D341Med (cell line): ENCODE data around the gene F8A3.
"Not testable (repeated sequence)": the region's sequence is repeated elsewhere in the genome, so short reads cannot be mapped to it uniquely, and the experiment has no call there.

Source experiments
- DNase-seq: peaks from one replicate; pipeline ENCODE4 v3.0.0; 2012; ENCODE audit warnings: low spot score

The F8A3 gene

GRCh38 chrX:155458471-155458870, at the start of gene F8A3:
TSS of gene F8A3 (minus strand) at chrX:155458620. CDS start at chrX:155458600, 20 bp downstream.
- DNase-seq, result not testable (repeated sequence)

- DNase-seq, result no peak
Observed at GRCh38 chrX:155505296-155505695, 46.9 kb upstream of the F8A3 start.

DNA sequence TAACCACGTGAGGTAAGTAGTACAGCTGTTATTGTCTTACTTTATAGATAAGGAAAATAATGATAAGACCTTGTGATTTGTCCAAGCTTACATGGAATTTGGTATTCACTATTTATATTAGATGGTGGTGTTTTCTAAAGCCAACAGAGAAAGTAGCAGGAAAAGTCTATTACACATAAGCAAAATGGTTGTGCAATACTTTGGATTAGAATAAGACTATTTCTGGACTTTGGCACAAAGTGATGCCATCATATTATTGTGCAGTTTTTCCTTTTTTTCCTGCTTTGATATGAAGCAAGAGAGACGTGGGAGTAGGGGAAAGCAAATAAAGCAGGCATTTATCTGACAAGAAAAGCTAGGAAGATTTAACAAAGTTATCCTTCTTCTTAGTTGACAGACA, 36.7 kb upstream of the F8A3 start:
- not testable (repeated sequence) for DNase-seq

DNA sequence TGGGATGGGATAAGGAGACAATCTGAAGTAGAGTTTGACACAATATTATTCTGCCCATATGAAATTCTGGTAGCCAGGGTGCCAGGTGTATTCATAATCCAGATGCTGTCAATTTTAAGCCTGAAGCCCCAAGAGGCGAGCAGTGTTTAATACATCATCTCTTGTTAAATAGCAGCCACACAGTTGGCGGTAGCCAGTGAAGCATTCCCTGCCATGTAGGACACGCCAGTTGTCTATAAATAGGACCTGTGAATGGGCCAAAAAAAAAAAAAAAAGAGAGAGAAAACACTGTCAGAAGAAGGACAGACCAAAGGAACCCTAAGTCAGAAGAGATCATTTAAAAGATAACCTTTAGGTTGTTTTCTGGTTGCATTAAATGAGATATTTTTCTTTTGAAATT, 33.0 kb upstream of the F8A3 start:
- not testable (repeated sequence) for DNase-seq

- not testable (repeated sequence) for DNase-seq
Observed at GRCh38 chrX:155477136-155477535, 18.7 kb upstream of the F8A3 start.

DNA sequence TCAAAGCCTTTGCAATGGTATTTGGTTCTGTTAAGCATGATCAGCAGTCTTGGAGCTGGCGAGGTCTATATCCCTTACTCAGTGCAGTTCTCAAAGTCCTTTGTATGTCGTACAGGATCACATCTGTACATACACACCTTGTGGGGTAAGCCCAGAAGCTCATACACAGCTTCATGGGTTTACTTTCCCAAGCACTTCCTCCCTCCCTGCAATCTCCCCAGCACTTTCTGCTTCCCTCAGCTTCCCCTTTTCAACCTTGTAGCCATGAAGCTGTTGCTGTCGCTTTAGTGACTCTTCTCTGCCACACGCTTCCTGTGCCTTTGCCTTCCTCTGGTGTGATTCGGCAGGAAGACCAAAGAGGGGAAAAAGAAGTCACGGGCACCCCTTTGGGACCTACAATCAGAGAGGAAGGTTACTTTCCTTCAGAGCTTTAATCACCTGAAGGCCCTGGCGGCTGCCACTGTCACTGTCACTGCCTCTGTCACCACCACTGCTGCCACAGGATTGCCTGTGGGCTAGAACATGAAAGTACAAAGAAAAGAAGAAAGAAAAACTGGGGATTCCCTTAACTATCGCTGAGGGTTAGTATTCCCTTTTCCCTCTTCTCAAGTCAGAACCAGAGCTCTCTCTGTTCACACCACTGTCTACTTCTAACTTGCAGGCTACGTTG, 8.0 kb upstream of the F8A3 start:
- DNase-seq, result not testable (repeated sequence)

- not testable (repeated sequence) for DNase-seq
Observed at GRCh38 chrX:155460501-155460900, 2.1 kb upstream of the F8A3 start.

GRCh38 chrX:155457761-155458447, 516 bp downstream of the F8A3 start:
- not testable (repeated sequence) for DNase-seq

- no peak for DNase-seq
Observed at GRCh38 chrX:155441097-155441496, 17.3 kb downstream of the F8A3 start.

DNA sequence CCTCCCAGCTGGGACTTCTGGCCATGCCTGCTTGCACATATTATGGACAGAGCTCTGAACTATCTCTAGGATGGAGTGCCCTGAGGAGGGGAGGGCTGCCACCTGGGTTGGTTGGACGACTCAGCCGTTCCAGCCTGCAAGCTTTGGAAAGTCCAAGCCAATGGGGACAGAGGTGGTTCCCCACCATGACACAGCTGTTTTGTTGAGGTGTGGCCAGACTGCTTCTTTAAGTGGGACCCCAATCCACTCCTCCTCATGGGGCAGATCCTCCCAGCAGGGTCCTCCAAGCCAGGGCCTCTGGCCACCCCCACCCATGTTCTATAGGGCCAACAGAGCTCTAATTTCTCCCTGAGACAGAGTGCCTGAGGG, 22.7 kb downstream of the F8A3 start:
- DNase-seq, result no peak

GRCh38 chrX:155434906-155435743, 23.3 kb downstream of the F8A3 start:
- DNase-seq, result peak; percentile 3

DNA sequence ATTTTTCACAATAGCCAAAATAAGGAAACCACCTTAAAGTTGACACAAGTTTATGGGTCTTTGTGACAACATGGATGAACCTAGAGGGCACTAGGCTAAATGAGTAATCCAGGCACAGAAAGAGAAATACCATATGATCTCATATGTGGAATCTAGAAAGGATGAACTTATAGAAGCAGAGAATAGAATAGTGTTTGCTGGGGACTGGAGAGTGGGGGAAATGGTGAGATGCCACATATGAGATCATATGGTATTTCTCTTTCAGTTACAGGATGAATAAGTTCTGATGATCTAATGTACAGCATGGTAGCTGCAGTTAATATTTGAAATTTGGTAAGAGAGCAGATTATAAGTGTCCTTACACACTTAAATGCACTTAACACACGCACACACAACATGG, 40.7 kb downstream of the F8A3 start:
- DNase-seq, result no peak
